KMS-11 (cell line): ENCODE measurements around the gene ACER3.
"Not testable (repeated sequence)": the region's sequence is repeated elsewhere in the genome, so short reads cannot be mapped to it uniquely, and the experiment has no call there.

Source experiments
- H2AFZ ChIP-seq: fragments of 200-600 bp; sonication (generic); 2 replicates; pipeline ENCODE4 v1.6.1; 2016; ENCODE audit warnings: antibody characterized with exemption, mixed run types, low read depth
- H3K27ac ChIP-seq: fragments of 200-600 bp; sonication (generic); 2 replicates; pipeline ENCODE4 v1.6.1; 2016; ENCODE audit warnings: mild to moderate bottlenecking, mixed run types
- H3K27me3 ChIP-seq: fragments of 200-600 bp; sonication (generic); 2 replicates; pipeline ENCODE4 v1.6.1; 2017; ENCODE audit warnings: mild to moderate bottlenecking, low read depth, mixed run types, moderate library complexity; ENCODE audit not compliant: insufficient read depth
- H3K36me3 ChIP-seq: fragments of 200-600 bp; sonication (generic); 2 replicates; pipeline ENCODE4 v1.6.1; 2017; ENCODE audit warnings: mild to moderate bottlenecking, mixed run types; ENCODE audit not compliant: insufficient read depth
- H3K4me1 ChIP-seq: fragments of 200-600 bp; sonication (generic); 2 replicates; pipeline ENCODE4 v1.6.1; 2016; ENCODE audit warnings: mild to moderate bottlenecking, low read depth, mixed run types; ENCODE audit not compliant: poor library complexity, severe bottlenecking
- H3K4me2 ChIP-seq: fragments of 200-600 bp; sonication (generic); 2 replicates; pipeline ENCODE4 v1.7.0; 2016; ENCODE audit warnings: mild to moderate bottlenecking, mixed run types
- H3K4me3 ChIP-seq: fragments of 200-600 bp; sonication (generic); IDR thresholded peaks from 2 replicates; pipeline ENCODE4 v1.6.1; 2017; ENCODE audit warnings: low read depth, low read length, mixed read lengths; ENCODE audit not compliant: insufficient read depth
- H3K79me2 ChIP-seq: fragments of 200-600 bp; sonication (generic); 2 replicates; pipeline ENCODE4 v1.6.1; 2016; ENCODE audit warnings: low read depth, mixed run types; ENCODE audit not compliant: insufficient read depth
- H3K9ac ChIP-seq: fragments of 200-600 bp; sonication (generic); 2 replicates; pipeline ENCODE4 v1.6.1; 2016; ENCODE audit warnings: mild to moderate bottlenecking, mixed run types
- H4K20me1 ChIP-seq: fragments of 200-600 bp; sonication (generic); 2 replicates; pipeline ENCODE4 v1.6.1; 2016; ENCODE audit warnings: mild to moderate bottlenecking, mixed run types; ENCODE audit not compliant: insufficient read depth
- CTCF ChIP-seq: fragments of 200-600 bp; sonication (generic); conservative IDR thresholded peaks from 2 replicates; pipeline ENCODE4 v1.6.1; 2017; ENCODE audit warnings: low read depth, mild to moderate bottlenecking, antibody characterized with exemption, low read length, moderate library complexity, mixed read lengths

ACER3 gene

GRCh38 chr11:77057938-77058474, 197.3 kb downstream of the ACER3 start:
- H3K27ac ChIP-seq, result no peak overlapping the region

GRCh38 chr11:77058900-77059299, 198.2 kb downstream of the ACER3 start:
- Histone ChIP-seq H3K4me3 (no peak overlapping the region), H3K27me3 (no peaks in the 10 kb centered on the region), H3K9ac (no peak overlapping the region), H3K4me2 (no peak overlapping the region), H3K27ac (no peak overlapping the region), H4K20me1 (no peaks in the 10 kb centered on the region), H2AFZ (no peak overlapping the region), H3K79me2 (no peaks in the 10 kb centered on the region), H3K36me3 (no peaks in the 10 kb centered on the region), H3K4me1 (no peaks in the 10 kb centered on the region)
- TF ChIP-seq CTCF, result no peak

More at GRCh38 chr11:77057938-77058474, 197.3 kb downstream of the ACER3 start:
- Histone ChIP-seq H3K4me1 (no peaks in the 10 kb centered on the region), H3K79me2 (no peaks in the 10 kb centered on the region), H3K36me3 (no peaks in the 10 kb centered on the region), H2AFZ (no peak overlapping the region), H3K4me3 (no peak overlapping the region), H3K4me2 (no peak overlapping the region), H3K9ac (no peak overlapping the region), H4K20me1 (no peaks in the 10 kb centered on the region), H3K27me3 (no peaks in the 10 kb centered on the region)
- no peak for TF ChIP-seq CTCF

GRCh38 chr11:77059806-77060205, 199.1 kb downstream of the ACER3 start:
- Histone ChIP-seq H4K20me1 (no peaks in the 10 kb centered on the region), H3K4me1 (no peaks in the 10 kb centered on the region), H3K27me3 (no peaks in the 10 kb centered on the region), H3K36me3 (no peaks in the 10 kb centered on the region), H2AFZ (no peak overlapping the region), H3K4me2 (no peak overlapping the region), H3K9ac (no peak overlapping the region), H3K4me3 (no peak overlapping the region), H3K79me2 (no peaks in the 10 kb centered on the region), H3K27ac (no peak overlapping the region)
- no peak for TF ChIP-seq CTCF

GRCh38 chr11:77060234-77060633, 199.5 kb downstream of the ACER3 start:
- Histone ChIP-seq H2AFZ (no peak overlapping the region), H3K27me3 (no peaks in the 10 kb centered on the region), H3K4me1 (no peaks in the 10 kb centered on the region), H3K4me3 (no peak overlapping the region), H4K20me1 (no peaks in the 10 kb centered on the region), H3K4me2 (no peak overlapping the region), H3K27ac (no peak overlapping the region), H3K36me3 (no peaks in the 10 kb centered on the region), H3K79me2 (no peaks in the 10 kb centered on the region), H3K9ac (no peak overlapping the region)
- TF ChIP-seq CTCF, result no peak

GRCh38 chr11:77061258-77061657, 200.5 kb downstream of the ACER3 start:
- H3K27ac ChIP-seq, H4K20me1 ChIP-seq, H3K4me1 ChIP-seq, H3K36me3 ChIP-seq, H2AFZ ChIP-seq, H3K27me3 ChIP-seq, H3K4me3 ChIP-seq, H3K9ac ChIP-seq, H3K4me2 ChIP-seq, H3K79me2 ChIP-seq: not testable (repeated sequence)
